GM18517 (cell line): ENCODE measurements around the gene UBAC2.

ENCODE experiments used
- ATAC-seq: cut with Tn5 transposase; IDR thresholded peaks from one replicate; pipeline ENCODE4 v1.9.1; 2021; ENCODE audit warnings: mild to moderate bottlenecking, moderate library complexity; ENCODE audit not compliant: unreplicated experiment

The UBAC2 gene

GRCh38 chr13:99329477-99329876 lies 128.8 kb downstream of the UBAC2 start:
- no peak for ATAC-seq

GRCh38 chr13:99330942-99331341 lies 130.3 kb downstream of the UBAC2 start:
- ATAC-seq: no peak

GRCh38 chr13:99331881-99332293 lies 131.2 kb downstream of the UBAC2 start:
- ATAC-seq: peak; percentile 90

GRCh38 chr13:99332456-99332855 lies 131.8 kb downstream of the UBAC2 start:
- ATAC-seq: no peak

GRCh38 chr13:99334221-99334620 lies 133.6 kb downstream of the UBAC2 start:
- no peak for ATAC-seq

- no peak for ATAC-seq
These were observed 134.4 kb downstream of the UBAC2 start for GRCh38 chr13:99335087-99335486.

- ATAC-seq: peak; percentile 54
These were observed 134.9 kb downstream of the UBAC2 start for GRCh38 chr13:99335603-99336002.

- no peak for ATAC-seq
These were observed 138.6 kb downstream of the UBAC2 start for GRCh38 chr13:99339230-99339721.

- no peak for ATAC-seq
These were observed 139.2 kb downstream of the UBAC2 start for GRCh38 chr13:99339736-99340397.

GRCh38 chr13:99340638-99341037 lies 140.0 kb downstream of the UBAC2 start:
- ATAC-seq: no peak

- ATAC-seq: no peak
These were observed 141.5 kb downstream of the UBAC2 start for GRCh38 chr13:99341969-99342722.

- ATAC-seq: no peak
These were observed 142.2 kb downstream of the UBAC2 start for GRCh38 chr13:99342723-99343315.

- no peak for ATAC-seq
These were observed 144.1 kb downstream of the UBAC2 start for GRCh38 chr13:99344610-99345208.

GRCh38 chr13:99345345-99345744 lies 144.7 kb downstream of the UBAC2 start:
- no peak for ATAC-seq

GRCh38 chr13:99346335-99347042 lies 145.8 kb downstream of the UBAC2 start:
- no peak for ATAC-seq

GRCh38 chr13:99347335-99347878 lies 146.8 kb downstream of the UBAC2 start:
- ATAC-seq: peak; percentile 16

GRCh38 chr13:99347911-99348451 lies 147.3 kb downstream of the UBAC2 start:
- peak; percentile 81 for ATAC-seq

- ATAC-seq: no peak
These were observed 149.5 kb downstream of the UBAC2 start for GRCh38 chr13:99350191-99350590.

- ATAC-seq: no peak
These were observed 151.1 kb downstream of the UBAC2 start for GRCh38 chr13:99351772-99352171.
